Memory B cell (primary cell): Measurements from ENCODE around the gene CCHCR1.
"Not testable (repeated sequence)": the region's sequence is repeated elsewhere in the genome, so short reads cannot be mapped to it uniquely, and the experiment has no call there.

Experiments
- ATAC-seq: fragments of 150-1000 bp; cut with Tn5 transposase; 2 replicates; pipeline ENCODE4 v1.10.0; 2021; ENCODE audit warnings: low read depth, mild to moderate bottlenecking, moderate library complexity
- DNase-seq, 2 donors: peaks; one replicate each; pipeline ENCODE4 v3.0.0; 2022; ENCODE audit warnings: low spot score in 2 of 2
- H3K27ac Mint-ChIP-seq: one replicate; pipeline ENCODE4 v1.8.0; 2022; ENCODE audit warnings: mild to moderate bottlenecking, moderate library complexity, mixed read lengths
- H3K27me3 Mint-ChIP-seq: one replicate; pipeline ENCODE4 v1.8.0; 2022; ENCODE audit warnings: mixed read lengths
- H3K36me3 Mint-ChIP-seq: one replicate; pipeline ENCODE4 v1.8.0; 2022; ENCODE audit warnings: mild to moderate bottlenecking, mixed read lengths
- H3K4me1 Mint-ChIP-seq: one replicate; pipeline ENCODE4 v1.8.0; 2022; ENCODE audit warnings: mixed read lengths
- H3K4me3 Mint-ChIP-seq: one replicate; pipeline ENCODE4 v1.8.0; 2022; ENCODE audit warnings: mild to moderate bottlenecking, moderate library complexity, mixed read lengths
- H3K9me3 Mint-ChIP-seq: one replicate; pipeline ENCODE4 v1.8.0; 2022; ENCODE audit warnings: mixed read lengths

The CCHCR1 gene

GRCh38 chr6:31173406-31173805 is 15.8 kb upstream of the CCHCR1 start:
- Mint-ChIP-seq H3K9me3 (no peaks in the 10 kb centered on the region), H3K4me1 (peaks cover 4% of the 10 kb centered on the region), H3K27me3 (no peaks in the 10 kb centered on the region), H3K36me3 (peaks cover 3% of the 10 kb centered on the region), H3K4me3 (no peak overlapping the region), H3K27ac (no peak overlapping the region)
- DNase-seq (no peak), ATAC-seq (no peak)

- ATAC-seq (no peak), DNase-seq (no peak)
- H3K9me3 Mint-ChIP-seq, result no peaks in the 10 kb centered on the region
- H3K36me3 Mint-ChIP-seq, result peaks cover 3% of the 10 kb centered on the region
- H3K27ac Mint-ChIP-seq, result no peak overlapping the region
- H3K4me1 Mint-ChIP-seq, result no peaks in the 10 kb centered on the region
- no peak overlapping the region for H3K4me3 Mint-ChIP-seq
- H3K27me3 Mint-ChIP-seq, result no peaks in the 10 kb centered on the region
These were observed 15.4 kb upstream of the CCHCR1 start for GRCh38 chr6:31172973-31173384.

- no peaks in the 10 kb centered on the region for H3K9me3 Mint-ChIP-seq
- no peaks in the 10 kb centered on the region for H3K27me3 Mint-ChIP-seq
- peaks cover 3% of the 10 kb centered on the region for H3K36me3 Mint-ChIP-seq
- H3K27ac Mint-ChIP-seq, result no peak overlapping the region
- no peak overlapping the region for H3K4me3 Mint-ChIP-seq
- H3K4me1 Mint-ChIP-seq, result no peaks in the 10 kb centered on the region
- no peak for ATAC-seq
- DNase-seq, result no peak
These were observed 14.6 kb upstream of the CCHCR1 start for GRCh38 chr6:31171931-31172905.

- no peak overlapping the region for H3K4me3 Mint-ChIP-seq
- no peaks in the 10 kb centered on the region for H3K9me3 Mint-ChIP-seq
- DNase-seq (no peak), ATAC-seq (no peak)
- no peak overlapping the region for H3K27ac Mint-ChIP-seq
- H3K27me3 Mint-ChIP-seq, result no peaks in the 10 kb centered on the region
- H3K36me3 Mint-ChIP-seq, result peaks cover 3% of the 10 kb centered on the region
- H3K4me1 Mint-ChIP-seq, result no peaks in the 10 kb centered on the region
These were observed 13.5 kb upstream of the CCHCR1 start for GRCh38 chr6:31170987-31171671.

GRCh38 chr6:31170600-31170881 is 12.9 kb upstream of the CCHCR1 start, which contains the start of gene POU5F1:
Gene POU5F1, minus strand, starts transcription at chr6:31170682. Its CDS starts 62 bp downstream, at chr6:31170620.
- ATAC-seq (no peak), DNase-seq (no peak)
- H3K27me3 Mint-ChIP-seq, result no peaks in the 10 kb centered on the region
- no peak within 1 kb of the TSS for H3K27ac Mint-ChIP-seq
- H3K4me3 Mint-ChIP-seq, result no peak within 1 kb of the TSS
- H3K36me3 Mint-ChIP-seq, result no peaks in the 10 kb centered on the region
- H3K9me3 Mint-ChIP-seq, result no peaks in the 10 kb centered on the region
- H3K4me1 Mint-ChIP-seq, result no peaks in the 10 kb centered on the region

- H3K9me3 Mint-ChIP-seq, H3K27me3 Mint-ChIP-seq, DNase-seq, ATAC-seq, H3K36me3 Mint-ChIP-seq, H3K4me1 Mint-ChIP-seq, H3K27ac Mint-ChIP-seq, H3K4me3 Mint-ChIP-seq: not testable (repeated sequence)
These were observed 12.4 kb upstream of the CCHCR1 start for GRCh38 chr6:31169858-31170599.

- no peaks in the 10 kb centered on the region for H3K9me3 Mint-ChIP-seq
- no peak for ATAC-seq
- no peak overlapping the region for H3K4me3 Mint-ChIP-seq
- H3K36me3 Mint-ChIP-seq, result no peaks in the 10 kb centered on the region
- no peak overlapping the region for H3K27ac Mint-ChIP-seq
- H3K4me1 Mint-ChIP-seq, result peaks cover 8% of the 10 kb centered on the region
- DNase-seq, result no peak
- no peaks in the 10 kb centered on the region for H3K27me3 Mint-ChIP-seq
These were observed 11.7 kb upstream of the CCHCR1 start for GRCh38 chr6:31169123-31169857.

- no peaks in the 10 kb centered on the region for H3K9me3 Mint-ChIP-seq
- ATAC-seq, result no peak
- H3K36me3 Mint-ChIP-seq, result no peaks in the 10 kb centered on the region
- H3K4me3 Mint-ChIP-seq, result no peak overlapping the region
- no peaks in the 10 kb centered on the region for H3K27me3 Mint-ChIP-seq
- H3K27ac Mint-ChIP-seq, result no peak overlapping the region
- H3K4me1 Mint-ChIP-seq, result peaks cover 8% of the 10 kb centered on the region
- no peak for DNase-seq
These were observed 11.0 kb upstream of the CCHCR1 start for GRCh38 chr6:31168606-31169005.

- no peak overlapping the region for H3K27ac Mint-ChIP-seq
- H3K27me3 Mint-ChIP-seq, result no peaks in the 10 kb centered on the region
- no peak for DNase-seq
- peaks cover 11% of the 10 kb centered on the region for H3K4me1 Mint-ChIP-seq
- H3K4me3 Mint-ChIP-seq, result no peak overlapping the region
- no peaks in the 10 kb centered on the region for H3K9me3 Mint-ChIP-seq
- ATAC-seq, result no peak
- H3K36me3 Mint-ChIP-seq, result peaks cover 3% of the 10 kb centered on the region
These were observed 8.4 kb upstream of the CCHCR1 start for GRCh38 chr6:31165986-31166385.

GRCh38 chr6:31165064-31165832 is 7.6 kb upstream of the CCHCR1 start:
- H3K27me3 Mint-ChIP-seq, H3K36me3 Mint-ChIP-seq, H3K9me3 Mint-ChIP-seq: not testable (repeated sequence)
- DNase-seq (peak; percentile 45 to 46), ATAC-seq (peak; percentile 98)
- peak overlapping the region; percentile 64 for H3K27ac Mint-ChIP-seq
- peak overlapping the region; percentile 75 for H3K4me3 Mint-ChIP-seq
- H3K4me1 Mint-ChIP-seq, result peaks cover 11% of the 10 kb centered on the region

- Mint-ChIP-seq H3K4me3 (peak overlapping the region; percentile 75), H3K27ac (peak overlapping the region; percentile 64), H3K4me1 (peaks cover 16% of the 10 kb centered on the region)
- DNase-seq, H3K9me3 Mint-ChIP-seq, H3K27me3 Mint-ChIP-seq, ATAC-seq, H3K36me3 Mint-ChIP-seq: not testable (repeated sequence)
These were observed 7.0 kb upstream of the CCHCR1 start for GRCh38 chr6:31164475-31165063.

GRCh38 chr6:31163922-31164321 is 6.3 kb upstream of the CCHCR1 start:
- no peaks in the 10 kb centered on the region for H3K27me3 Mint-ChIP-seq
- H3K4me1 Mint-ChIP-seq, result peaks cover 18% of the 10 kb centered on the region
- DNase-seq (no peak), ATAC-seq (no peak)
- no peaks in the 10 kb centered on the region for H3K9me3 Mint-ChIP-seq
- peaks cover 3% of the 10 kb centered on the region for H3K36me3 Mint-ChIP-seq
- no peak overlapping the region for H3K27ac Mint-ChIP-seq
- no peak overlapping the region for H3K4me3 Mint-ChIP-seq
